BE2C (cell line): ENCODE data around the gene CPSF3. TPM values are rescaled to one million over a fixed set of nuclear protein-coding genes. Genes with fewer than 3 reads are reported as not detected.

Experiments used
- DNase-seq: peaks from one replicate; pipeline ENCODE4 v3.0.0-alpha.2; 2020
- H3K27me3 ChIP-seq: fragments of 250-450 bp; sonication (Bioruptor Pico); 2 replicates; pipeline ENCODE4 v1.5.1; 2020; ENCODE audit warnings: mild to moderate bottlenecking
- H3K36me3 ChIP-seq: fragments of 250-450 bp; sonication (Bioruptor Pico); 2 replicates; pipeline ENCODE4 v1.5.1; 2020; ENCODE audit warnings: mild to moderate bottlenecking
- H3K4me1 ChIP-seq: fragments of 250-450 bp; sonication (Bioruptor Pico); 2 replicates; pipeline ENCODE4 v1.5.1; 2020
- H3K4me3 ChIP-seq: 2 replicates; pipeline ENCODE4 v1.5.1; 2011; ENCODE audit warnings: low read depth, low read length
- H3K9me3 ChIP-seq: fragments of 250-450 bp; sonication (Bioruptor Pico); 2 replicates; pipeline ENCODE4 v1.5.1; 2020
- CTCF ChIP-seq: IDR thresholded peaks from 2 replicates; pipeline ENCODE4 v1.5.1; 2012; ENCODE audit warnings: mild to moderate bottlenecking, low read depth, low read length
- polyA plus RNA-seq: library from polyadenylated mRNA; unstranded; fragments of >200 nt; gene quantifications from one replicate; pipeline ENCODE4 v1.2.1, GENCODE V29; 2012; ENCODE audit warnings: low read depth, missing spikeins; ENCODE audit not compliant: insufficient read length, insufficient read depth

CPSF3 gene
- 47.9 TPM for polyA plus RNA-seq

GRCh38 chr2:9423100-9423921, at the start of gene CPSF3, which contains the start of gene ITGB1BP1:
Gene CPSF3, plus strand, starts transcription at chr2:9423654. Its CDS starts 120 bp downstream, at chr2:9423774.
Gene ITGB1BP1, minus strand, starts transcription at chr2:9423528. Its CDS starts 4,831 bp downstream, at chr2:9418697.
- no peaks in the 10 kb centered on the region; the same call in none of the 2 replicates for H3K36me3 ChIP-seq
- peak; percentile 99 for DNase-seq
- H3K27me3 ChIP-seq = no peaks in the 10 kb centered on the region
- H3K9me3 ChIP-seq = no peaks in the 10 kb centered on the region
- peak within 1 kb of the TSS; percentile 98 for H3K4me3 ChIP-seq
- no peak for TF ChIP-seq CTCF
- no peaks in the 10 kb centered on the region; the same call in 1 of the 2 replicates for H3K4me1 ChIP-seq

GRCh38 chr2:9374071-9374730, 49.3 kb upstream of the CPSF3 start:
- Histone ChIP-seq H3K36me3 (peaks cover 2% of the 10 kb centered on the region; the same call in 1 of the 2 replicates), H3K9me3 (no peaks in the 10 kb centered on the region), H3K4me1 (peaks cover 9% of the 10 kb centered on the region), H3K27me3 (no peaks in the 10 kb centered on the region), H3K4me3 (no peak overlapping the region)
- no peak for TF ChIP-seq CTCF
- DNase-seq = no peak

GRCh38 chr2:9375857-9376428, 47.5 kb upstream of the CPSF3 start:
- no peak for TF ChIP-seq CTCF
- no peak overlapping the region for H3K4me3 ChIP-seq
- H3K36me3 ChIP-seq = peaks cover 6% of the 10 kb centered on the region; the same call in 1 of the 2 replicates
- H3K9me3 ChIP-seq = no peaks in the 10 kb centered on the region
- H3K27me3 ChIP-seq = no peaks in the 10 kb centered on the region
- peaks cover 14% of the 10 kb centered on the region for H3K4me1 ChIP-seq
- no peak for DNase-seq

- no peak for DNase-seq
- Histone ChIP-seq H3K4me1 (peaks cover 16% of the 10 kb centered on the region), H3K9me3 (no peaks in the 10 kb centered on the region), H3K4me3 (no peak overlapping the region), H3K27me3 (no peaks in the 10 kb centered on the region), H3K36me3 (peaks cover 7% of the 10 kb centered on the region; the same call in 1 of the 2 replicates)
- TF ChIP-seq CTCF = no peak
Observed at GRCh38 chr2:9377461-9378097, 45.9 kb upstream of the CPSF3 start.

GRCh38 chr2:9378433-9379390, 44.7 kb upstream of the CPSF3 start:
- Histone ChIP-seq H3K4me3 (no peak overlapping the region), H3K4me1 (peaks cover 16% of the 10 kb centered on the region), H3K9me3 (no peaks in the 10 kb centered on the region), H3K27me3 (no peaks in the 10 kb centered on the region), H3K36me3 (peaks cover 7% of the 10 kb centered on the region; the same call in 1 of the 2 replicates)
- TF ChIP-seq CTCF = no peak
- peak; percentile 80 for DNase-seq
